ENCODE measurements around the gene MRPL2.

DNA sequence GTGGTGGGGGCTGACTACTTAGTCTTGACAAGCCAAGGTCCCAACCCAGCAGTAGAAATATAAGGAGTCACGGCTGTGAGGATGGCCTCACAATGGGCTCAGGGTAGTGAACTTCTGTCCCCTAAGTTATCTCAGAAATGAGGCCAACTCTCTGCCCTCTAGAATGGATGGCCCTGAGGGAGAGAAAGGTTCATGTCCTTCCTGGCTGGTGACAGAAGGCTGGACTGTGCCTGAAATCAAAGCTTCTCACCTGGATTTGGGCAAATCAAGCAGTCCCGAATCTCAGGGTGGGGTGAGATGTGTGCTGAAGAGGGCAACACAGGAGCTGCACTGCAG lies 25.1 kb downstream of the MRPL2 start:
- TF ChIP-seq, protein P1, sequence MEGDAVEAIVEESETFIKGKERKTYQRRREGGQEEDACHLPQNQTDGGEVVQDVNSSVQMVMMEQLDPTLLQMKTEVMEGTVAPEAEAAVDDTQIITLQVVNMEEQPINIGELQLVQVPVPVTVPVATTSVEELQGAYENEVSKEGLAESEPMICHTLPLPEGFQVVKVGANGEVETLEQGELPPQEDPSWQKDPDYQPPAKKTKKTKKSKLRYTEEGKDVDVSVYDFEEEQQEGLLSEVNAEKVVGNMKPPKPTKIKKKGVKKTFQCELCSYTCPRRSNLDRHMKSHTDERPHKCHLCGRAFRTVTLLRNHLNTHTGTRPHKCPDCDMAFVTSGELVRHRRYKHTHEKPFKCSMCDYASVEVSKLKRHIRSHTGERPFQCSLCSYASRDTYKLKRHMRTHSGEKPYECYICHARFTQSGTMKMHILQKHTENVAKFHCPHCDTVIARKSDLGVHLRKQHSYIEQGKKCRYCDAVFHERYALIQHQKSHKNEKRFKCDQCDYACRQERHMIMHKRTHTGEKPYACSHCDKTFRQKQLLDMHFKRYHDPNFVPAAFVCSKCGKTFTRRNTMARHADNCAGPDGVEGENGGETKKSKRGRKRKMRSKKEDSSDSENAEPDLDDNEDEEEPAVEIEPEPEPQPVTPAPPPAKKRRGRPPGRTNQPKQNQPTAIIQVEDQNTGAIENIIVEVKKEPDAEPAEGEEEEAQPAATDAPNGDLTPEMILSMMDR (IDR thresholded peaks at IDR 0.05; ENCODE audit: poor library complexity, severe bottlenecking), result no peak
- TF ChIP-seq POLR2AphosphoS5 (IDR thresholded peaks at IDR 0.05), result no peak
- TF ChIP-seq EP300 (conservative IDR thresholded peaks at IDR 0.05; ENCODE audit: poor library complexity, severe bottlenecking), result no peak
- no peak for TF ChIP-seq EZH2 (IDR thresholded peaks at IDR 0.05; ENCODE audit: borderline replicate concordance, insufficient read depth, low read length, poor library complexity, severe bottlenecking)
- TF ChIP-seq, protein P2, sequence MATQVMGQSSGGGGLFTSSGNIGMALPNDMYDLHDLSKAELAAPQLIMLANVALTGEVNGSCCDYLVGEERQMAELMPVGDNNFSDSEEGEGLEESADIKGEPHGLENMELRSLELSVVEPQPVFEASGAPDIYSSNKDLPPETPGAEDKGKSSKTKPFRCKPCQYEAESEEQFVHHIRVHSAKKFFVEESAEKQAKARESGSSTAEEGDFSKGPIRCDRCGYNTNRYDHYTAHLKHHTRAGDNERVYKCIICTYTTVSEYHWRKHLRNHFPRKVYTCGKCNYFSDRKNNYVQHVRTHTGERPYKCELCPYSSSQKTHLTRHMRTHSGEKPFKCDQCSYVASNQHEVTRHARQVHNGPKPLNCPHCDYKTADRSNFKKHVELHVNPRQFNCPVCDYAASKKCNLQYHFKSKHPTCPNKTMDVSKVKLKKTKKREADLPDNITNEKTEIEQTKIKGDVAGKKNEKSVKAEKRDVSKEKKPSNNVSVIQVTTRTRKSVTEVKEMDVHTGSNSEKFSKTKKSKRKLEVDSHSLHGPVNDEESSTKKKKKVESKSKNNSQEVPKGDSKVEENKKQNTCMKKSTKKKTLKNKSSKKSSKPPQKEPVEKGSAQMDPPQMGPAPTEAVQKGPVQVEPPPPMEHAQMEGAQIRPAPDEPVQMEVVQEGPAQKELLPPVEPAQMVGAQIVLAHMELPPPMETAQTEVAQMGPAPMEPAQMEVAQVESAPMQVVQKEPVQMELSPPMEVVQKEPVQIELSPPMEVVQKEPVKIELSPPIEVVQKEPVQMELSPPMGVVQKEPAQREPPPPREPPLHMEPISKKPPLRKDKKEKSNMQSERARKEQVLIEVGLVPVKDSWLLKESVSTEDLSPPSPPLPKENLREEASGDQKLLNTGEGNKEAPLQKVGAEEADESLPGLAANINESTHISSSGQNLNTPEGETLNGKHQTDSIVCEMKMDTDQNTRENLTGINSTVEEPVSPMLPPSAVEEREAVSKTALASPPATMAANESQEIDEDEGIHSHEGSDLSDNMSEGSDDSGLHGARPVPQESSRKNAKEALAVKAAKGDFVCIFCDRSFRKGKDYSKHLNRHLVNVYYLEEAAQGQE (IDR thresholded peaks at IDR 0.05; ENCODE audit: borderline replicate concordance), result no peak
